HL-60 (cell line): Measurements from ENCODE around the gene SRPK2.

Experiments used
- CTCF ChIP-seq: IDR thresholded peaks from one replicate; pipeline ENCODE4 v1.5.1; 2011; ENCODE audit warnings: low read length, control low read depth, inconsistent platforms; ENCODE audit not compliant: insufficient read depth
- POLR2AphosphoS5 ChIP-seq: IDR thresholded peaks from 2 replicates; pipeline ENCODE4 v1.6.1; 2012; ENCODE audit warnings: low read depth

DNA sequence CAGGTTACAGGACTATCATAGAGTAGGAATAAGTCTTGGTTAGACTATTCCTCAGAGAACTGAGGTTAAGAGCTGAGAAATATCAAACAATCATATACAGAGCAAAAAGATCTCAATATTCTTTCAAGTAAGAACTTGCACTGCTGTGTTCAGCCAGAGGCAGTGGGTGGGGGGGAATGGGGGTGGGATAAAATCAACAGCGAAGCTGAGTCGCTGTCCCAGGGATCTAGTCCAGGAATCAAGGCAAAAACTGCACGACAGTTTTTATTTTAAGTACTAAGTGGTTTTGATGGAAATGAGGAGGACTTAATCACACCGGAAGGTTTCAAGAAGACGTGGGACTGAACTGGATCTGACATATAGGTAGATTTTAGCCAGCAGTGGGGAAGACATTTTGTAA lies 159.1 kb downstream of the SRPK2 start:
- TF ChIP-seq CTCF = no peak
- no peak for TF ChIP-seq POLR2AphosphoS5
